Loucy (cell line): ENCODE measurements around the gene ZC3H18.

Source experiments
- CTCF ChIP-seq: fragments of 200-600 bp; sonication (generic); conservative IDR thresholded peaks from 2 replicates; pipeline ENCODE4 v1.5.1; 2014; ENCODE audit warnings: mild to moderate bottlenecking, antibody characterized with exemption, low read length
- EZH2phosphoT487 ChIP-seq: fragments of 200-600 bp; IDR thresholded peaks from 2 replicates; pipeline ENCODE4 v1.6.1; 2018; ENCODE audit warnings: antibody characterized with exemption, mild to moderate bottlenecking, moderate library complexity, borderline replicate concordance

DNA sequence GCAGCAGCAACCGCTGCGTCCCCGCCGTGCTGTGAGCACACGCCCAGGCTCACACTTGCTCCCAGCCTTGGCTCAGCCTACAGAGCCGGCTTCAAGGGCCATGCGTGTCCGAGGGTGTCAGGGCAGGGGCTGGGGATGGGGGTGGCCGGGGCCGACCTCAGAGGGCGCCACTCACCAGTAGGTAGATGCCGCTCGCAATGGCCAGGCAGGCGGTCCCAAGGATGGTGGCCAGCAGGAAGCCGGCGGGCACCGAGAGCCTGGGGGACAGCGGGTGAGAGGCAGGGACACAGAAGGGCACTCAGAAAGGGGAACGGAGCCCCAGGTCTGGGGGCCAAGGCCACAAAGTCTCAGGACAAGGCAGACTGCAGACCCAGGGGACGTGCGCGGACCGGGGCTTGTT is 75.7 kb downstream of the ZC3H18 start:
- no peak for TF ChIP-seq CTCF
- no peak for TF ChIP-seq EZH2phosphoT487
